Measurements from ENCODE around the gene TIPARP.
A peak's percentile ranks its signal among the peaks of the same experiment; 100 is the strongest.

Gene TIPARP

DNA sequence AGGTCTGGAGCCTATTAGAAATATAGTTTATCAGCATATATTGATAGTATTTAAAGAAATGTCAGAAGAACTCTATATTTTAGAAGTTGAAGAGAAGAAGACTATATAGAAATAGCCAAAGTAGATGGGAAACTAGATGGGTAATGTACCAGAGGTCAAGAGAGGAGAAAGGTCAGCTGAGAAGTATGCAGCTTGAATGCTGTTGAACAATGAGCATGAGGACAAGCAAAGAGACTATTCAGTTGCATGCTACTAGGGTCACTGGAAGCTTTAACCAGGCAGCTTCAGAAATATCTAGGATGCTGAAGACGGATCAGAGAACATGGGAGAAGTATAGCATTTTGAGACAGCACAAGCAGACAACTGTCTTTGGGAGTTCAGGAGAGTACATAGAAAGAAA, 19.6 kb upstream of the TIPARP start:
- H3K4me1 Mint-ChIP-seq: peaks cover 9% of the 10 kb centered on the region
- TF ChIP-seq, protein P1, sequence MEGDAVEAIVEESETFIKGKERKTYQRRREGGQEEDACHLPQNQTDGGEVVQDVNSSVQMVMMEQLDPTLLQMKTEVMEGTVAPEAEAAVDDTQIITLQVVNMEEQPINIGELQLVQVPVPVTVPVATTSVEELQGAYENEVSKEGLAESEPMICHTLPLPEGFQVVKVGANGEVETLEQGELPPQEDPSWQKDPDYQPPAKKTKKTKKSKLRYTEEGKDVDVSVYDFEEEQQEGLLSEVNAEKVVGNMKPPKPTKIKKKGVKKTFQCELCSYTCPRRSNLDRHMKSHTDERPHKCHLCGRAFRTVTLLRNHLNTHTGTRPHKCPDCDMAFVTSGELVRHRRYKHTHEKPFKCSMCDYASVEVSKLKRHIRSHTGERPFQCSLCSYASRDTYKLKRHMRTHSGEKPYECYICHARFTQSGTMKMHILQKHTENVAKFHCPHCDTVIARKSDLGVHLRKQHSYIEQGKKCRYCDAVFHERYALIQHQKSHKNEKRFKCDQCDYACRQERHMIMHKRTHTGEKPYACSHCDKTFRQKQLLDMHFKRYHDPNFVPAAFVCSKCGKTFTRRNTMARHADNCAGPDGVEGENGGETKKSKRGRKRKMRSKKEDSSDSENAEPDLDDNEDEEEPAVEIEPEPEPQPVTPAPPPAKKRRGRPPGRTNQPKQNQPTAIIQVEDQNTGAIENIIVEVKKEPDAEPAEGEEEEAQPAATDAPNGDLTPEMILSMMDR (IDR thresholded peaks at IDR 0.05; ENCODE audit: unreplicated experiment in 3 of 3): no peak
- H3K4me3 Mint-ChIP-seq: no peak overlapping the region
- peak overlapping the region in 1 of 3 experiments; percentile 5 for H3K27ac Mint-ChIP-seq
- no peaks in the 10 kb centered on the region for H3K9me3 Mint-ChIP-seq
- H3K27me3 Mint-ChIP-seq (ENCODE audit: low read depth): peaks cover 4% of the 10 kb centered on the region
- no peaks in the 10 kb centered on the region for H3K36me3 Mint-ChIP-seq (ENCODE audit: low read depth)

DNA sequence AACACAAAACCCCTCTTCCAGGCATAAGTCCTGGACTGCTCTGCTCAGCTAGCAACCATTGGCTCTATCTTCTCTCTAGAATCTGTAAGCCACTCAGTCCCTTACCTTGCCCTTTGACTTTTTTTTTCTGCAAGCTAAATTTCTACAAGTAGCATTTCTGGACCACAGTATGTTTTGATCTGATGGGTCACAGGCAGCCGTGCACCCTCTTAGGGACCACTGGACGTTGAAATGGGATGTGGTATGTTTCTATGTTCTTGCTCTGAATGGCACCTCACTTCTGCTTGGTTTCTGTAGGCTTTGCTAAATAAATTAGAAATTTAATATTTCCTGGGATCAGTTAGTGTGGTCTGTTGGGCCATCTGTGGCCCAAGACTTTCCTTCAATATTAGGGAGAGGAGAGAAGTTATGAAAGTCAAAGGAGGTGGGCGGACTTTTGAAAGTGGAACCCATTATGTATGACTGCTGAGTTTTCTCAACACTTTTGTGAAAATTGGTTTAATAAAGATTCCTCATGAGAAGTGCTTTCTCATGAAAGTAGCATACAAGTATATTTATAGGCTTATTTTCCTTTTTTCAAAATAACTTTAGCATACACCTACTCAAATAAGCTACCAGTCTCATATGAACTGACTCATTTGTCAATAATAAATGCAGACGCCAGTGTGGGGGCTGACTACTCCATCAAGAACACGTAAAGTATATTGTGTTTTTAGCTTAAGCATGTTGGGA, 18.4 kb upstream of the TIPARP start:
- Mint-ChIP-seq H3K36me3 (ENCODE audit: low read depth) (no peaks in the 10 kb centered on the region), H3K4me1 (peaks cover 10% of the 10 kb centered on the region), H3K27ac (peak overlapping the region; percentile 5 to 65 (median 30)), H3K9me3 (no peaks in the 10 kb centered on the region), H3K27me3 (ENCODE audit: low read depth) (peaks cover 4% of the 10 kb centered on the region), H3K4me3 (no peak overlapping the region)
- TF ChIP-seq, protein P1 (IDR thresholded peaks at IDR 0.05; ENCODE audit: unreplicated experiment in 3 of 3): no peak

DNA sequence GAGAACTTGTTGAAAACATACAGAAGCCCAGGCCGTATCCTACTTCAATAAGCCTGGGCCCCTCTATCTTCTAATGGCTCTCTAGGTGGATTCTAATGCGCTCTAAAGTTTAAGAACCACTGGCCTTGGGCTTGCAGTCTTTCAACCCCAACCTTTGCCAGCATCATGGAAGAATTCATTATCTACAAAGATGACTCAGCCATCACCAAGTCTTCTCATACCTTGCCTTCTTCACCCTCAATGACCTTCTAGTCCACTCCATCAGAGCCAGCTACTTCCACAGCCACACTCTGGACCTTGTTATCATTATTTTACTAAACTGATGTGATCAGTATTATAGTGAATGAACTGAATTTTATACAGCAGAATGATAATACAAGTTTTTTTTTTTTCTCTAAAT, 16.9 kb upstream of the TIPARP start:
- Mint-ChIP-seq H3K36me3 (ENCODE audit: low read depth) (no peaks in the 10 kb centered on the region), H3K9me3 (no peaks in the 10 kb centered on the region), H3K4me3 (no peak overlapping the region), H3K27me3 (ENCODE audit: low read depth) (peaks cover 4% of the 10 kb centered on the region), H3K27ac (no peak overlapping the region), H3K4me1 (peaks cover 10% of the 10 kb centered on the region)
- TF ChIP-seq, protein P1 (IDR thresholded peaks at IDR 0.05; ENCODE audit: unreplicated experiment in 3 of 3): no peak

DNA sequence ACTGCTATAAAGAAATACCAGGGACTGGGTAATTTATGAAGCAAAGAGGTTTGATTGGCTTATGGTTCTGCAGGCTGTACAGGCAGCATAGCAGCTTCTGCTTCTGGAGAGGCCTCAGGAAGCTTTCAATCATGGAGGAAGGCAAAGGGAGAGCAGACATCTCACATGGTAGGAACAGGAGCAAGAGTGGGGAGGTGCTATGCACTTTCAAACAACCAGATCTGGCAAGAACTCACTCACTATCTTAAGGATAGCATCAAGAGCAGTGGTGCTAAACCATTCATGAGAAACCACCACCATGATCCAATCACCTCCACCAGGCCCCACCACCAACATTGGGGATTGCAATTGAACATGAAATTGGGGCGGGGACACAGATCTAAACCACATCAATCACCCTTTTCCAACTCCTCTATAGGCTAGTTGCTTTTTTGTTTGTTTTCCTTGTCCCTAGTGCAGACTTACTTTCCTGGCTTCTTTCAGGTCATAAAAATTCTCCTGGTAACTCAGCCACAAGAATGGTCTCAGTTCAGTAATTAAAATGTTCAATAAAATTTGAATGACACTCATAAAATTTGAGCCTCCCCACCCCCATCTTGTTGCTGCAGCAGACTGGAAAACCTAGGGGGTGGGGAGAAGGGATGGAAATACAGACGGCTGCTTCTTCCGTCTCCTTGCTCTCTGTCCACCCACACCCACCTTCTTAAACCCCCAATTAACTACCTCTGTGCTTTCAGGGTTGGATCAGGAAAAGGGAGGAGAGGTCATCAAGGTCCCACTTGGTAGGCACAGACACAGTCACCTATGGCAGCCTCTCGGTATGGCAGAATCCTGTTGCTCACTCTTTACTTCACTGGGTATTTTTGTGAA, 16.3 kb upstream of the TIPARP start:
- H3K4me1 Mint-ChIP-seq: peaks cover 10% of the 10 kb centered on the region
- H3K4me3 Mint-ChIP-seq: no peak overlapping the region
- no peaks in the 10 kb centered on the region for H3K9me3 Mint-ChIP-seq
- TF ChIP-seq, protein P1 (IDR thresholded peaks at IDR 0.05; ENCODE audit: unreplicated experiment in 3 of 3): no peak
- H3K27me3 Mint-ChIP-seq (ENCODE audit: low read depth): peaks cover 4% of the 10 kb centered on the region
- no peaks in the 10 kb centered on the region for H3K36me3 Mint-ChIP-seq (ENCODE audit: low read depth)
- peak overlapping the region in 1 of 3 experiments; percentile 37 for H3K27ac Mint-ChIP-seq

DNA sequence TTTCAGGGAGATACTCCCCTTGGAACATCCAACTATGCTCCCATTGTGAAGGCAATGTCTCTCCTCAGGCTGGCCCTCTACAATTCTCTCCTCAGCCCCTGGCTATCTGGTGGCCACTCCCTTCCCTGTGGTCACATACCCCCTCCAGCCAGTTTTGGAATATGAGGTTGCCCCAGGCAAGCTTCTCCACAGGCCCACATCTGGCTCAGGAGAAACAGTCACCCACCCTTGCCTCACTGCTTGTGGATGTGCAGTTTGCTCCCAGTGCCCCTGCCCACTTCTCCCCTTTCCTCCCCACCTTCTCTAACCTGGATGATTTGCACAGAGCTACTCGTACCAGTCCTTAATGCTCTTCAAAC, 15.7 kb upstream of the TIPARP start:
- Mint-ChIP-seq H3K9me3 (no peaks in the 10 kb centered on the region), H3K36me3 (ENCODE audit: low read depth) (no peaks in the 10 kb centered on the region), H3K27ac (peak overlapping the region in 2 of 3 experiments; percentile 8 to 37)

More for the DNA sequence above, 15.7 kb upstream of the TIPARP start:
- Mint-ChIP-seq H3K27me3 (ENCODE audit: low read depth) (peaks cover 4% of the 10 kb centered on the region), H3K4me3 (no peak overlapping the region), H3K4me1 (peaks cover 10% of the 10 kb centered on the region)
- TF ChIP-seq, protein P1 (IDR thresholded peaks at IDR 0.05; ENCODE audit: unreplicated experiment in 3 of 3): no peak
